GM11168 (cell line): ENCODE data around the gene ADGRA1.

ENCODE experiments used
- in situ Hi-C: fragments of 300-500 bp; cut with MboI; formaldehyde crosslinking; loops from one replicate; pipeline ENCODE4 v1.12.0; 2022; ENCODE audit warnings: low sequenced_read_pairs; ENCODE audit not compliant: unreplicated experiment

The ADGRA1 gene

DNA sequence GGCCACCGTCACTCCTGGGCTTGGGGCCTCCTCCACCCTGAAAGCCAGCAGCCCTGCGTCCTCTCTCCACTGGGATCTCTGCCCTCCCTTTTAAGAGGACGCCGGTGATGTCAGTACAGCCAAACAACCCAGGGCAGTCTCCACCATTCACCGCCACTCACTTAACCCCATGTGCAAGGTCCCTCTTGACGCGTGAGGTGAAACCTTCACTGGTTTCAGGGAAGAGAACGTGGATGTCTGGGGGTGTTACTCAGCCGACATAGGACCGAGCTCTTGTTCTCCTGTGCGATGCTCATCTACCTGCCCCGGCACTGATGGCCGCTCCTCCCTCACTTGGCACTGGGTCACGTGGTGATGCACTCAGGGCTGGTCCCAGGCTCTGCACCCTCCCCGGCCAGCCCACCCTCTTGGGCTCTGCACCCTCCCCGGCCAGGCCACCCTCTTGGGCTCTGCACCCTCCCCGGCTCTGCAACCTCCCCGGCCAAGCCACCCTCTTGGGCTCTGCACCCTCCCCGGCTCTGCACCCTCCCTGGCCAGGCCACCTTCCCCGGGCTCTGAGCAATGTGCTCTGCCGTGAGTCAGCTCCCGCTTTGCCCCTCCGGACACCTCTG, 36.1 kb downstream of the ADGRA1 start:
- in situ Hi-C loops = no loop called here

DNA sequence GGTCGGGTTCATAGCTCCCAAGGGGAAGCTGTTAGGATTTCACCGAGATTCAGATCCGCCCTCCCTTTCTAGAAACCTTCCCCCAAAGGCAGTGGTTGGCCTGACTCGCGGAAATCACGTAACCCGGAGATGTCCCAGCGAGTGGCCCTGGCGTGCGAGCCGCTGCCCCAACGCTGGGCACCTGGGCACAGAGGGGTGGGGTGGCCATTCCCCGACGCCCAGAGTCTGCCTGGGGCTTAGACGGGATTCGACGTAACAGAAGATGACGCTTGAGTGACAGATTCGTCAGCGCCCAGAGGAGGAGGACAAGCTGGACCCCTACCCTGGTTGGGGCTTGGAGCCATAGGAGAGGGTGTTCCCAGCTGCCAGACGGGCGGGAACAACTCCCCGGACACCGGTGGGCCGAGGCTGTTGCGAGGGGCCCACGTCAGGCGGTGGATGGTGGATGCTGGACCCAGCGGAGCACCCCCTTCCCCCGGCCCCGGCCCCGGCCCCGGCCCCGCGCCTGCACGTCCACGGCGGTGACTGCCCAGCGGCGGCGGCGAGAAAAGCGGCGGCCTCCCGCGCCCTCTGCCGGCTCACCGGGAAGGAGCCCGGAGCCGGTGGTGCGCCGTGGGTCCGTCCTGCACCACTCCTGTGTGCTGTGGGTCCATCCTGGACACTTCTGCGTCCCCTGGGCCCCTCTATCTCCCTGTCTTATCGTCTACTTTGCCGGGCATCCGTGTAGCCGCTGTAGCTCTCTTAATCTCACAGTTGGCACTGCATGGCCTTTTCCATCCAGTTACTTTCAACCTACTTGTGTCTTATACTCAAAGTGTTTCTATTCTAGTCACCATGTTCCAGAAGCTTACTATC, 36.9 kb downstream of the ADGRA1 start:
- in situ Hi-C loops = no loop called here

DNA sequence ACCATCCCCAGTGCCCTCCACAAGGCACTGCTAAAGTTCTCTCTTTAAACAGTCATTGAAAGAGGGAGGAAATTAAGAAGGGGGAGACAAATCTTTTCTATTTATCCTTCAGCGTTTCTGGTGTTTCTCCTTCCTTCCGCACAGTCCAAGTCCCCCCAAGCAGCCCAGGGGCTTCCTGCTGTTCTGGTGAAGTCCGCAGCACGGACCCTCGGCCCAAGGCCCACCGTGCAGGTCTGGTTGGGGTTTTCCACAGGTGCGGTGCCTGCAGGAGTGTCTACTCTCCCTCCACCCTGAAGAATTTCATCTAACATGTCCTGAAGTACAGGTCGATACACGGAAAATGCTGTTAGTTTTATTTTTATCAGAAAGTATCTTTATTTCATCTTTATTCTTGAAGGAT, 38.2 kb downstream of the ADGRA1 start:
- in situ Hi-C loops = no loop called here

DNA sequence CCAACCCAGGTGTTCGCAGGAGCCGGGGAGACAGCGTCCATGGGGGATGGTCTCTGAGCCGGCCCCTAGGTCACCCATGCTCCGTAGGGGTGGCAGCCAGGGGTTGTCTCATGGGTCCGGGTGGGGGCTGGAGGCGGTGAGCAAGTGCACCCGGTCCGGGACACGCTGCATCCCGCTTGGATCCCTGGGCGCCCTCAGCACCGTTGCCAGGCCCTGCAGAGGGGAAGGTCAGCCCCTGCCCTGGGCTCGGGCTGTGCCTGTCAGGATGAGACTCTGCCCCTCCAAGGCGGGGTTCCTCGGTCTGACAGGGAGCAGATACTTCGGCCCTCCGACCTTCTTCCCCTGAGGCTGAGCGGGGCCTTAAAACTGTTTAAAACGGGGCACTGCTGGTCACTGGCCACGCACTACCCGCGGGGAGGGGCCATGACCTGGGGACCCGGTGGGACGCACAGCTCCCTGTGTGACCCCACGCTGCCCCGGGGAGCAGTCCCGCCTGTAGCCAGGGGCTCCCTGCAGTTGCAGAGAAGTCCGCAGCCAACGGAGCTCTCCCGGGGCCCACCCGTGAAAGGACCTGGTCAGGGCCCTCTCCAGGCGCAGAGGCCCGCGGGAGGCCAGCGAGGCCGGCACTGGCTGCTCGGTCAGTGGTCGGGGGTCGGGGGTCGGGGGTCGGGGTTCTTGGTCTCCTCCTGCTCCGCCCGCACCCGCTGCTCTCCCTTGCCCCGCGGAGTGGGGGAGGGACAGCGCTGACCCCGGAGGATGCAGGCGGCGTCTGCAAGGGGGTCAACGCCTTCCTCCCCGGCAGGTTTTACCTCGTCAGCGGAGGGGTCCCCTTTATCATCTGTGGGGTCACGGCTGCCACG, 38.9 kb downstream of the ADGRA1 start:
- in situ Hi-C loops = no loop called here

DNA sequence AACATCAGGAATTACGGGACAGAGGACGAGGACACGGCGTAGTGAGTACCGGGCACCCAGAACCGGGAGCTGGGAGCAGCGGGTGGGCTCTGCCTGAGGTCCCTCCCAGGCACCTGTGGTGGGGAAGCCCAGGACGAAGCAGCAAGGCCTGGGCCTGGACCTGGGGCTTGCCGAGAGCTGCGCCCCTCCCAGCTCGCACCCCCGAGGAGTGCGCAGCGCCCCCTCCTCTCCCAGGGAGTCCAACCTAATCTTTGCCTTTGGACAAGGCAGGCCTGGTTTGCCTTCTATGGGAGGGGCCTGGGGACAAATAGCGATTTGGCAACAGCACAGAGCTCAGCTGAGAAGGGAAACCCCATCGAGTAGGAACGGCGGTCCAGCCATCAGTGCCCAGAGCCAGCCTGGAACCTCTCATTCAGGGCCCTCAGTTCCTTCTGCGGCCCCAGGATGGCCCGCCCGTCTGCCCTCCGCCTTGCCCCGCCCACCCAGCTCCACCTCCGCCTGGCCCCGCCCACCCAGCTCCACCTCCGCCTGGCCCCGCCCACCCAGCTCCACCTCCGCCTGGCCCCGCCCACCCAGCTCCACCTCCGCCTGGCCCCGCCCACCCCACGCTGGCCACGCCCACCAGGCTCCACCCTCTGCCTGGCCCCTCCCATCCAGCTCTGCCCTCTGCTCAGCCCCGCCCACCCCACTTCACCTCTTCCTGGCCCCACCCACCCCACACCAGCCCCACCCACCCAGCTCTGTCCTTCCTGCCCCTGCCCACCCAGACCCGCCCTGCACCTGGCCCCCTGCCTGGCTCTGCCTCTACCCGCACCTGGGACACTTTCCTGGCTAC, 39.8 kb downstream of the ADGRA1 start:
- in situ Hi-C loops = no loop called here

DNA sequence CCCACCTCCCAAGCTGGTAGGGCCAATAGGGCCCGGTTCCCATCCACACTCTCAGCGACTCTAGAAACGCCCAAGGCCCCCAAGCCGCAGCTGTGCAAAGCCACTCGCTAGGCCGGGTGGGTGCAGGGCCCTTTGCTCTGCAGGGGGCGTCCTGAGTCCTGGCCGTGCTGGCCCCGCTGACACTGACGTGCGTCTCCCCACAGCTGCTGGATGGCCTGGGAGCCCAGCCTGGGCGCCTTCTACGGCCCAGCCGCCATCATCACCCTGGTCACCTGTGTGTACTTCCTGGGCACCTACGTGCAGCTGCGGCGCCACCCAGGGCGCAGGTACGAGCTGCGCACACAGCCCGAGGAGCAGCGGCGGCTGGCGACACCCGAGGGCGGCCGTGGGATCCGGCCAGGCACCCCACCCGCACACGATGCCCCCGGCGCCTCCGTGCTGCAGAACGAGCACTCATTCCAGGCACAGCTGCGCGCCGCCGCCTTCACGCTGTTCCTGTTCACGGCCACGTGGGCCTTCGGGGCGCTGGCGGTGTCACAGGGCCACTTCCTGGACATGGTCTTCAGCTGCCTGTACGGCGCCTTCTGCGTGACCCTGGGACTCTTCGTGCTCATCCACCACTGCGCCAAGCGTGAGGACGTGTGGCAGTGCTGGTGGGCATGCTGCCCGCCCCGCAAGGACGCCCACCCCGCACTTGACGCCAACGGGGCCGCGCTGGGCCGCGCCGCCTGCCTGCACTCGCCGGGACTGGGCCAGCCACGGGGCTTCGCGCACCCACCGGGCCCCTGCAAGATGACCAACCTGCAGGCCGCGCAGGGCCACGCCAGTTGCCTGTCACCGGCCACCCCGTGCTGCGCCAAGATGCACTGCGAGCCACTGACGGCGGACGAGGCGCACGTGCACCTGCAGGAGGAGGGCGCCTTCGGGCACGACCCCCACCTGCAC, 40.7 kb downstream of the ADGRA1 start:
- in situ Hi-C loops = no loop called here

DNA sequence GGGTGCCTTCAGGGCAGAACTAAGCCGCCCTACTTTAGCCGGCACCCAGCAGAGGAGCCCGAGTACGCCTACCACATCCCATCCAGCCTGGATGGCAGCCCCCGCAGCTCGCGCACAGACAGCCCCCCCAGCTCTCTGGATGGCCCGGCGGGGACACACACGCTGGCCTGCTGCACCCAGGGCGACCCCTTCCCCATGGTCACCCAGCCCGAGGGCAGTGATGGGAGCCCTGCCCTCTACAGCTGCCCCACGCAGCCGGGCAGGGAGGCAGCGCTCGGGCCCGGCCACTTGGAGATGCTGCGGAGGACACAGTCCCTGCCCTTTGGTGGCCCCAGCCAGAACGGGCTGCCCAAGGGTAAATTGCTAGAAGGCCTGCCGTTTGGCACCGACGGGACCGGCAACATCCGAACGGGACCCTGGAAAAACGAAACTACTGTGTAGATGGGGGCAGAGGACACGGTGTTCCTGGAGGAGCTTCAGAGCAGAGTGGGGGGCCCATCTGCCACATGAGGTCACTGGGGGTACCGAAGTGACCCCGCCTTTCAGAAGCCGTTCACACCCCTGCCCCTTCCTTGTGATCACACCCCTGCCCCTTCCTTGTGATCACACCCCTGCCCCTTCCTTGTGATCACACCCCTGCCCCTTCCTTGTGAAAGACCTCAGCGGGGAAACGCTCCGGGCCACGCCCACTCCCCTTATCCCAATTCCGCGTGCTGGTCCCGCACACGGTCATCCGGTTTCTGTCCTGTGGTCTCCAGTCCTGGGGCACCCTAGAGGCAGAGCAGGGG, 41.5 kb downstream of the ADGRA1 start:
- in situ Hi-C loops = no loop called here

DNA sequence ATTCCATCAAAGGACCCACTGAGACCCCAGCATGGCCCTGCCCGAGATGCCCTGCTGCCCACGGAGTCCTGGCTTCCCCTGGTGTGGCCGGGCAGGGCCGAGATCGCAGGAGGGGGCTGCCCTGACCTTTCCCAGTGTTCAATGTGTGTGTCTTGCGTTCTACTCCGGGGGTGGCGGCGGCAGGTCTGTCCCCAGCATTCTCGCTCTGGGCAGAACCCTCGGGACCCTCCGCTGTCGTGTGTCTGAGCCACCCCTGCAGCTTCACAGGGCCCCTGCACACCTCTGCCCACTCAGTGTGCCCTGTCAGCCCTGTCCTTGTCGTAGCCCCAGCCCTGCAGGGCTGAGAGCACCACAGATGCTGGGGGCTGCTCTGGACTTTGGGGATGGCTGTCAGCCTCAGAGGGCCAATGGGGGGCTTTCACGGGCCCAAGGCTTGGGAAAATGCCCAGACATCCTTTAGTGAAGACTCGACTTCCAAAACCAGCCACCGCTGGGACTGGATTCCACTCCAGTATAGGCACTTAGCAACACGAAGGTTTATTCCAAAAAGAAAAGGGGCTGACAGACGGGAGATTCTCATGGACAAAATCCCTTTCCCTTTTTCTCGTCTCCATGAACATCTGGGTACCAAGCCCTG, 42.3 kb downstream of the ADGRA1 start:
- in situ Hi-C loops = no loop called here

DNA sequence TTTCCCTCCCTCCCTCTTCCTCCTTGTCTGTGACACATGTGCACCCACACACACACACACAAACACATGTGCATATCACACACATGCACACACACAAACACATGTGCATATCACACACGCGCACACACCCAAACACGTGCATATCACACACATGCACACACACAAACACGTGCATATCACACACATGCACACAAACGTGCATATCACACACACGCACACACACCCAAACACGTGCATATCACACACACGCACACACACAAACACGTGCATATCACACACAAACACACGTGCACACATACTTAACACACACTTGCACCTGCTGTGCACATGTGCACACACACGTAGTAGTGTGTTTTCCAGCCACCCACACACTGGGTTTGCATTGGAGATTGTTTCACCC, 42.9 kb downstream of the ADGRA1 start:
- in situ Hi-C loops = no loop called here

DNA sequence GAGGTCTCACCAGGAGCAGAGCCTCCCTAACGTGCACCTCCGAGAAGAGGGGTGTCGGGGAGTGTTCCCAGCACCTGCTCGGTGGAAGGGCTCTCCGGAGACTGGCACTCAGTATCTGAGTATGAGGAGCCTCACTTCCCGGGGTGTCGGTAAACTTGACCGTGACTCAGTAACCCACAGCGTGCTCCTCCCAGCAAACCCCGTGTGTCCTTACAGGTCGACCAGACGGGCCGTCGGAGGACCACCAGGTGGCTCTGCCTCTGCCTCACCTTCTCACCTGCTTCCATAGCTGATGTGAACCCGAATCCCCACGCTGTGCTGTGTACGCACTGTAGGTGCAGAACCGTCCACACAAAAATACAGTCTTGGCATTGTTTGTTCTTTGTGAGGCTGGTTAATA, 43.3 kb downstream of the ADGRA1 start:
- in situ Hi-C loops = no loop called here

DNA sequence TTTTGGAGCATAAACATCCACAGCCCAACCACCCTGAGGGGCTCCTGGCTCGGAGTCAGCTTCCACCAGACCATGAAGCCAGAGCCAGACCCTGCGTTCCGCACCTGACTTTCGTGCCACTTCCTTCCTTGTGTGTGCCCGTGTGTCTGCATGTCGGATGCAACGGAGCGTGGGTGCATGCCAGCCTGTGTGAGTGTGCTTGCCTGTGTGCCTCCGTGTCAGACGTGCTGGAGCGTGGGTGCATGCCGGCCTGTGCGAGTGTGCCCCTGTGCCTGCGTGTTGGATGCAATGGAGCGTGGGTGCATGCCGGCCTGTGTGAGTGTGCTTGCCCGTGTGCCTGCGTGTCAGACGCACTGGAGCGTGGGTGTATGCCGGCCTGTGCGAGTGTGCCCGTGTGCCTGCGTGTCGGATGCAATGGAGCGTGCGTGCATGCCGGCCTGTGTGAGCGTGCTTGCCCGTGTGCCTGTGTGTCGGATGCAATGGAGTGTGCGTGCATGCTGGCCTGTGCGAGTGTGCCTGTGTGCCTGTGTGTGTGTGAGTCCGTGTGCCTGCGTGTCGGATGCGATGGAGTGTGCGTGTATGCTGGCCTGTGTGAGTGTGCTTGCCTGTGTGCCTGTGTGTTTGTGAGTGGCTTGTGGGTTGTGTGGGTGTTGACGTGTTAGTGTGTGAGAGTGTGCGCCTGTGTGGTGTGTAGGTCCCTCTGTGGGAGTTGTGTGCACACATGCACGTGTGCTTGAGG, 44.2 kb downstream of the ADGRA1 start:
- in situ Hi-C loops = no loop called here

DNA sequence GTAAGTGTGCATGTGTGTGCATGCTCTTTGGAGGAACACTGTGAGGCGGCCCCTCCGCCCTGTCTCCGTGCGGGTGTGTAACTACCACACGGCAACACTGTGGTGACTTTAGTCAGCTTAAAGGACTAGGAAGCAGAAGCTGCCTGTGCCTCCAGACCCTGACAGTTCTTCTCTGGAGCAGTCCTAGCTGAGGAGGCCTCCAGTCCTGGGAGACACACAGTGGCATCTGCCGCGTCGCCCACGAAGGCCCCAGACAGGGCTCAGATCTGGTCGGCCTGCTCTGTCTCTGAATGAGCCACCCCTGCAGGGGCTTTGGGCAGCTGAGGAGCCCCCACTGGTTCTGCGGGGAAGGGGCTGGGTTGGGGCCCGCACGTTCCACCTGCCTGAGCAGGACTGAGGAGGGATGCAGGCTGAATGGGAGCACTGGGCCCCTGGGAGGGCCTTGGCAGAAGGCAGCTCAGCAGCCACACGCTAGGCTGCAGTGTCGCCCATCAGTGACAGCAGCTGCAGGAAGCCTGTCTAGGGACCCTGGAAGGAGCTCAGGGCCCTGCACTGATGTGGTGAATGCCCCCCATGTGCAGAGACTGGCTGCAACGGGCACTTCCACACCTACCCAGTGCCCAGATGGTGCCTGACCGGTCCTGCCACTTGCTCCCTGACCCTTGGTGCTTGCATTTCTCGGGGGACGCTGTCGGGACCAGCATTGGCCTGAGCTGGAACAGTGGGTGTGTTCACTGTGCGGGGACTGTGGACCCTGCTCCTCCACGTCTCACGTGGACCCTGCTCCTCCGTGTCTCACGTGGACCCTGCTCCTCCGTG, 45.0 kb downstream of the ADGRA1 start:
- in situ Hi-C loops = no loop called here

DNA sequence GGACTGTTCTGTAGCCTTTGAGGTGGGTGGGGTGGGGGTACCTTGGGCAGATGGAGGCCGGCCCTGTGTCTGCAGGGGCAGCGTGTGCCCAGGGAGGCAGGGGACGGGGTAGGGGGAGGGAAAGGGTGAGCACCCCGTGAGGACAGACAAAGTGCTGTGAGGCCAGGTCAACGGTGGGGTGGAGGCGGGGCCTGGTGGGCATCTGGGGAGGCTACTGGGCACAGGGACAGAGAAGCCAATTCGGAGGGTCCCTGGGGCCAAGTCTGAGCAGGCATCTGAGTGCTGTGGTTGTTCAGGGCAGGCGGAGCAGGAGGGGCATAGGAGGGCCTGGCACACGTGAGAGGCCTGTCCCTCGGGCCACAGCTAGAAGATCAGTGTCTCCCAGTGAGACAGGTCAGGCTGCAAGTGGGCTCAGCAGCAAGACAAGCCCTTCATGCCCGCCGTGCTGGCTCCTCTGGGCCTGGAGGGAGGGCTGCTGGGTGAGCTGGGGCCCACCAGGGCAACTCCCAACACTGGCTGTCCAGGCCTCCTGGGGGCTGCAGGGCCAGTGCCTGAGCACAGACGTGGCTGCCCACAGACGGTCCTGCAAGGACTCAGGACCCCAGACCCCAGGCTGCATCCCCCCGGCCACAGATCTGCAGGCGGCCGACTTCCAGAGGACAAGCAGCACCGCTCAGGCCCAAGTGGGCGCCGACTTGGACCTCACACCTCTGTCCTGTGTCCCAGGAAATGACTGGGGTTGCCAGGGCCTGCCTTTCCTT, 45.9 kb downstream of the ADGRA1 start:
- in situ Hi-C loops = no loop called here

DNA sequence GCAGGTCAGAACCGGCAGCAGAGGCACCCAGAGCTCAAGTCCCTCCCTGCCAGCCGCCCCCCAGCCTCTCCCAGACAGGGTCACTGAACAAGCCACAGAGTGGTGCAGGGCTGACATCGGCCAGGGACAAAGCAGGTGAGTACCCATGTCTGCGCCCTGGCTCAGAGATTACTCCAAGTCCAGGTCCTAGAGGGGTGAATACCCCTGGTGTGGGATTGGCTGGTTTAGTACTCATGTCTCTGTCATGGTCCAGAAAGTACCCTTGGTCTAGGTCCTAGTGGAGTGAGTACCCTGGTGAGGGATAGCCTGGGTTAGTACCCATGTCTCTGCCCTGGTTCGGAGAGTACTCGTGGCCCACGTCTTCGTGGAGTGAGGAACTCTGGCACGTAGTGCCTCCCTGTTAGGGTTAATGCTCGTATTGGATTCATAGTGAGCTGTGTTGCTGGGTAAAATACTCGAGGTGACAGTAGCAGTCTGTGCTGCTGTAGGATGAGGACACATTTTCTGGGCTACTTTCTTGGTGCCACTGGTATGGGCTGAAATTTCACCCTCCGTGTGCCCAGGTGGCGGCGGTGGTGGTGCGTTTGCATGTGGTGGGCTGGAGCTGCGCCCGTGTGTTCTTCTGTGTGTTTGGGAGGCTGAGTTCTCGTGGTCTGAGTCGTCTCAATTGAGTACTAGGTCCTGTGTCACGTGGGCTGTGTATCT, 46.8 kb downstream of the ADGRA1 start:
- in situ Hi-C loops = no loop called here

DNA sequence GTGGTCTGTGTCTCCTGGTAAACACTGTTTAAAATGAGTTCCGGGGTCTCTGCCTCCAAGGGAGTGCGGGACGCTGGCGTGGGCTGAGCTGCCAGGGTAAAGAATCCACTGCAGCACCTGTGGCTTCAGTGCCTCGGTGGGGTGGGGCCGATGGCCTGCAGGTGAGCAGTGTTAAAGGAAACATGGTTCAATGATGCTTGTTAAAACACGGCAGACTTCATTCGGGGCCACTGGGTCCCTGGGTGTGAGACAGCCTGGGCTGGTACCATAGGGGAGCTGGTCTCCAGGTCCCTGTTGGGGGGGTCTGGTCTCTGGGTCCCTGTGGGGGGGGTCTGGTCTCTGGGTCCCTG, 47.4 kb downstream of the ADGRA1 start:
- in situ Hi-C loops = no loop called here
